HepG2 (cell line): ENCODE measurements around the gene PCSK7. TPM values are rescaled to one million over a fixed set of nuclear protein-coding genes. Genes with fewer than 3 reads are reported as not detected.

Experiments used
- ATAC-seq: fragments of 200-7000 bp; cut with Tn5 transposase; 3 replicates; pipeline ENCODE4 v1.9.1; 2020; ENCODE audit warnings: mild to moderate bottlenecking, moderate library complexity
- BruUV-seq: library from RNA; stranded (reverse); fragments of 400-500 nt; replicated peaks from 2 replicates; lab custom pipeline; 2021; lab: Mats Ljungman, UMichigan
- CTCF ChIA-PET: fragments of 300-600 bp; formaldehyde crosslinking; extraction: SDS; loops from one replicate; lab custom pipeline; 2021; ENCODE audit warnings: low total read pairs, inconsistent platforms, low intra/inter-chr PET ratio; lab: Yijun Ruan, JAX
- POLR2A ChIA-PET: fragments of 350-600 bp; sonication (Branson Sonifier 250); formaldehyde crosslinking; loops from one replicate; lab custom pipeline; 2020; ENCODE audit warnings: antibody characterized with exemption, inconsistent platforms; lab: Yijun Ruan, JAX
- DNase-seq: peaks from one replicate; pipeline ENCODE4 v3.0.0-alpha.2; 2015; ENCODE audit warnings: low spot score
- FAIRE-seq: peaks from 3 replicates; lab custom pipeline; 2011; peaks lifted over from hg19 to GRCh38; lab: Jason Lieb, UNC
- H2AFZ ChIP-seq: one replicate; pipeline ENCODE4 v1.6.1; 2011; ENCODE audit warnings: low read length, inconsistent platforms
- H3K27ac ChIP-seq: fragments of 300-600 bp; 3 replicates; pipeline ENCODE4 v1.8.0; 2011; ENCODE audit warnings: mixed run types, mild to moderate bottlenecking, mixed read lengths, low read length, inconsistent platforms; ENCODE audit not compliant: insufficient read depth; ENCODE audit errors: extremely low read length
- H3K27me3 ChIP-seq, 2 experiments: fragments of 200-600 bp in 1 of 2; 2 replicates in 1 of 2; 3 replicates in 1 of 2; pipeline versions ENCODE4 v1.6.0 to v1.8.0; 2011; ENCODE audit warnings: low read length in 2 of 2, mild to moderate bottlenecking in 2 of 2, moderate library complexity in 2 of 2, inconsistent platforms in 1 of 2; ENCODE audit not compliant: insufficient read depth in 2 of 2, control insufficient read depth in 1 of 2
- H3K36me3 ChIP-seq, 2 experiments: fragments of 200-600 bp in 1 of 2; replicated peaks in 1 of 2; 2 replicates in 1 of 2; 3 replicates in 1 of 2; pipeline versions ENCODE4 v1.5.1 to v1.8.0; 2011; ENCODE audit warnings: low read length in 2 of 2, inconsistent platforms in 1 of 2; ENCODE audit not compliant: insufficient read depth in 2 of 2, control insufficient read depth in 1 of 2
- H3K4me1 ChIP-seq: 2 replicates; pipeline ENCODE4 v1.5.1; 2012; ENCODE audit warnings: low read length, inconsistent platforms; ENCODE audit not compliant: insufficient read depth
- H3K4me2 ChIP-seq: 2 replicates; pipeline ENCODE4 v1.6.0; 2011; ENCODE audit warnings: low read depth, low read length, inconsistent platforms
- H3K4me3 ChIP-seq, 3 experiments: fragments of 200-600 bp in 1 of 3; sonication (generic), shearing (Covaris generic) in 1 of 3; replicated peaks in 1 of 3; 2 replicates each; pipeline ENCODE4 v1.5.1; 2011 to 2016; ENCODE audit warnings: low read length in 3 of 3, inconsistent platforms in 2 of 3, low read depth in 2 of 3, mild to moderate bottlenecking in 2 of 3, control low read depth in 1 of 3, mixed read lengths in 1 of 3; ENCODE audit not compliant: insufficient read depth in 1 of 3
- H3K79me2 ChIP-seq: one replicate; pipeline ENCODE4 v1.6.1; 2011; ENCODE audit warnings: low read length, inconsistent platforms; ENCODE audit not compliant: insufficient read depth
- H3K9ac ChIP-seq: 2 replicates; pipeline ENCODE4 v1.6.0; 2011; ENCODE audit warnings: mild to moderate bottlenecking, low read depth, low read length, inconsistent platforms; ENCODE audit not compliant: insufficient read depth
- H3K9me3 ChIP-seq: 2 replicates; pipeline ENCODE4 v1.5.1; 2012; ENCODE audit warnings: mild to moderate bottlenecking, low read length
- H4K20me1 ChIP-seq: 2 replicates; pipeline ENCODE4 v1.6.0; 2011; ENCODE audit warnings: inconsistent platforms, mild to moderate bottlenecking, low read length, moderate library complexity; ENCODE audit not compliant: insufficient read depth
- DNMT1 ChIP-seq: sonication (generic); formaldehyde crosslinking; IDR thresholded peaks from 2 replicates; pipeline ENCODE4 v1.5.1; 2020; ENCODE audit warnings: mild to moderate bottlenecking, missing genetic modification reagents
- ELF4 ChIP-seq: sonication (generic); formaldehyde crosslinking; IDR thresholded peaks from 2 replicates; pipeline ENCODE4 v1.5.0; 2020; ENCODE audit warnings: missing genetic modification reagents, mild to moderate bottlenecking, moderate library complexity, borderline replicate concordance
- MBD4 ChIP-seq: IDR thresholded peaks from 2 replicates; pipeline ENCODE4 v1.6.1; 2012; ENCODE audit warnings: low read length, inconsistent platforms, borderline replicate concordance
- TP53 ChIP-seq: sonication (generic); formaldehyde crosslinking; conservative IDR thresholded peaks from 2 replicates; pipeline ENCODE4 v1.4.0; 2020; ENCODE audit warnings: missing genetic modification reagents
- ZNF574 ChIP-seq: sonication (generic); formaldehyde crosslinking; IDR thresholded peaks from 2 replicates; pipeline ENCODE4 v1.4.0; 2020; ENCODE audit warnings: missing genetic modification reagents
- WGBS: methylation state at CpG from one replicate; pipeline ENCODE4 v1.1.6; 2017; ENCODE audit warnings: low lambda C conversion rate; 5-methylcytosine and 5-hydroxymethylcytosine counted together
- in situ Hi-C: cut with HindIII; loops from 2 replicates; pipeline ENCODE4 v1.10.0; 2017; ENCODE audit warnings: low pct_unique_long_range_greater_than_20kb; ENCODE audit not compliant: extremely low pct_ligation_motif_present
- intact Hi-C: fragments of 100-400 bp; cut with micrococcal nuclease; formaldehyde crosslinking; loops from one replicate; pipeline ENCODE4 v1.10.0; 2022; ENCODE audit not compliant: unreplicated experiment
- polyA plus RNA-seq, 8 experiments: library from polyadenylated mRNA; depleted of rRNA in 3 of 8; stranded (reverse) in 7 of 8; unstranded in 1 of 8; fragments of >200 nt; fragmentation: Illumina TruSeq in 4 of 8; extraction: Trizol in 4 of 8; gene quantifications; 2 replicates each; pipeline versions ENCODE4 v1.2.1 to v1.2.3, GENCODE V29; 2011 to 2016; ENCODE audit warnings: low read depth in 4 of 8, missing spikeins in 1 of 8, mixed read lengths in 1 of 8; ENCODE audit not compliant: insufficient read depth in 1 of 8
- total RNA-seq, 5 experiments: library from RNA; depleted of rRNA; stranded (reverse); fragments of >200 nt; fragmentation: Illumina TruSeq; extraction: Trizol; gene quantifications; 2 replicates each; pipeline ENCODE4 v1.2.3, GENCODE V29; 2016; ENCODE audit warnings: low read depth in 1 of 5

PCSK7 gene
- total and polyA plus RNA-seq, 2 of the 13 experiments (the other 11 are each of a cell fraction or from before 2014, with no cell fraction given) = 13.4 to 13.8 TPM

- intact Hi-C loops = no loop called here
- POLR2A ChIA-PET = no interaction called here
- FAIRE-seq = no peak
Observed at GRCh38 chr11:117186431-117186761, 45.5 kb downstream of the PCSK7 start.

More at GRCh38 chr11:117186431-117186761, 45.5 kb downstream of the PCSK7 start:
- Histone ChIP-seq H3K4me3 (no peak overlapping the region), H3K9me3 (no peaks in the 10 kb centered on the region), H3K4me2 (no peak overlapping the region), H3K36me3 (peaks cover 6 to 24% of the 10 kb centered on the region in 2 experiments; a peak in 4 of 5 replicates), H3K9ac (no peak overlapping the region), H3K4me1 (peaks cover 20% of the 10 kb centered on the region), H3K27ac (no peak overlapping the region), H2AFZ (no peak overlapping the region), H3K79me2 (no peaks in the 10 kb centered on the region), H4K20me1 (no peaks in the 10 kb centered on the region; the same call in 1 of the 2 replicates), H3K27me3 (no peaks in the 10 kb centered on the region)
- ATAC-seq (no peak), DNase-seq (no peak)
- in situ Hi-C loops = no loop called here
- CTCF ChIA-PET = no interaction called here
- no TSS peak for BruUV-seq
- TF ChIP-seq ZNF574 (CRISPR knock-in tag) (no peak), MBD4 (no peak), TP53 (CRISPR knock-in tag) (no peak), ELF4 (CRISPR knock-in tag) (no peak), DNMT1 (no peak)
- WGBS = 92% methylated on average over 3 of the region's 4 CpGs
